Vagina (tissue), 2 donors: ENCODE data around the gene TP53I11. TPM values are rescaled to one million over a fixed set of nuclear protein-coding genes. Genes with fewer than 3 reads are reported as not detected.

Source experiments
- DNase-seq, 2 donors: peaks; one replicate each; pipeline ENCODE4 v3.0.0-alpha.2; 2017; ENCODE audit errors: extremely low spot score in 2 of 2
- H3K27ac ChIP-seq: fragments of 200-600 bp; sonication (generic); one replicate; pipeline ENCODE4 v1.5.1; 2019
- H3K27me3 ChIP-seq: fragments of 200-600 bp; sonication (generic); one replicate; pipeline ENCODE4 v1.5.1; 2019
- H3K36me3 ChIP-seq, 2 donors: fragments of 200-600 bp; sonication (generic); one replicate each; pipeline ENCODE4 v1.5.1; 2017 to 2019
- H3K4me1 ChIP-seq: fragments of 200-600 bp; sonication (generic); one replicate; pipeline ENCODE4 v1.5.1; 2019
- H3K4me3 ChIP-seq, 2 donors: fragments of 200-600 bp; sonication (generic); 1 replicate in 1 of 2; 2 replicates in 1 of 2; pipeline ENCODE4 v1.5.1; 2016 to 2019
- H3K9me3 ChIP-seq: fragments of 200-600 bp; sonication (generic); one replicate; pipeline ENCODE4 v1.5.1; 2019
- CTCF ChIP-seq, 3 experiments: fragments of 450-650 bp in 2 of 3; fragments of 200-600 bp in 1 of 3; sonication (generic) in 1 of 3; IDR thresholded peaks; one replicate each; pipeline ENCODE4 v1.5.1; 2017 to 2019; ENCODE audit warnings: antibody characterized with exemption in 3 of 3, mild to moderate bottlenecking in 2 of 3, moderate library complexity in 2 of 3
- POLR2A ChIP-seq, 2 donors: fragments of 450-650 bp; IDR thresholded peaks; one replicate each; pipeline ENCODE4 v1.6.1; 2017; ENCODE audit warnings: antibody characterized with exemption in 2 of 2, mild to moderate bottlenecking in 2 of 2, moderate library complexity in 2 of 2
- POLR2AphosphoS5 ChIP-seq, 2 donors: sonication (generic); formaldehyde crosslinking; IDR thresholded peaks; one replicate each; pipeline ENCODE4 v1.9.0; 2017; ENCODE audit warnings: antibody characterized with exemption in 2 of 2, mild to moderate bottlenecking in 2 of 2, low read depth in 1 of 2; ENCODE audit not compliant: insufficient read depth in 1 of 2
- intact Hi-C: fragments of 100-400 bp; cut with DNase I; formaldehyde crosslinking; loops from one replicate; pipeline ENCODE4 v1.15.1; 2023
- total RNA-seq: library from RNA; depleted of rRNA; stranded (reverse); fragments of >200 nt; gene quantifications from one replicate; pipeline ENCODE4 v1.2.3, GENCODE V29; 2016

Gene TP53I11
- total RNA-seq, 1 donor from 2014 or later, result 50.6 TPM

DNA sequence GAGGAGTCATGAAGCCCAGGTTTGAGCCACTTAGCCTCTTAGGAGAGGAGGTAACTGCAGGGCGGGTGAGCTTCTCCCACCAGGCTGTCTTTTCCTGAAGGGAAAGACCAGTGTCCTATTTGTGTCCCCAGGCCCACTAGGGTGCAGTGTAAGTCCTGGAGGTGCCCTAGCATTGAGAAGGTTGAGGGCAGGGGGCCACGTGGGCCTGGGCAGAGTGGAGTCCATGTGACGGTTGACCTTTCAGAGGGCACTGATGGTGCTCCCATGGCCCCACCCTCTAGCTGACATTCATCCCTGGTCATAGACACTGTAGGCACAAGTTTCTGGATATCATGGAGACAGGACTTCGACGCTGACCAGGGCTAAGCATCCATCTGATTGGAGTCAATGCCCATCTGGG, 44.1 kb upstream of the TP53I11 start:
- intact Hi-C loops, result no loop called here
- no peaks in the 10 kb centered on the region for H3K36me3 ChIP-seq
- no peak overlapping the region for H3K4me3 ChIP-seq
- no peaks in the 10 kb centered on the region for H3K4me1 ChIP-seq
- no peaks in the 10 kb centered on the region for H3K9me3 ChIP-seq
- H3K27me3 ChIP-seq, result no peaks in the 10 kb centered on the region
- peak; percentile 52 to 74 for DNase-seq
- no peak overlapping the region for H3K27ac ChIP-seq
- TF ChIP-seq POLR2AphosphoS5 (IDR thresholded peaks at IDR 0.05; ENCODE audit: insufficient read depth in 1 of 2, low read depth in 1 of 2), result no peak
- TF ChIP-seq CTCF (IDR thresholded peaks at IDR 0.05), result no peak
- no peak for TF ChIP-seq POLR2A (IDR thresholded peaks at IDR 0.05)

- Histone ChIP-seq H3K27me3 (no peaks in the 10 kb centered on the region), H3K27ac (no peak overlapping the region), H3K4me3 (no peak overlapping the region), H3K36me3 (no peaks in the 10 kb centered on the region), H3K4me1 (no peaks in the 10 kb centered on the region), H3K9me3 (no peaks in the 10 kb centered on the region)
- DNase-seq, result peak; percentile 44 to 46
- TF ChIP-seq POLR2AphosphoS5 (IDR thresholded peaks at IDR 0.05; ENCODE audit: insufficient read depth in 1 of 2, low read depth in 1 of 2), result no peak
- no peak for TF ChIP-seq POLR2A (IDR thresholded peaks at IDR 0.05)
- no peak for TF ChIP-seq CTCF (IDR thresholded peaks at IDR 0.05)
- intact Hi-C loops, result no loop called here
Observed at GRCh38 chr11:44993971-44994704, 43.5 kb upstream of the TP53I11 start.

DNA sequence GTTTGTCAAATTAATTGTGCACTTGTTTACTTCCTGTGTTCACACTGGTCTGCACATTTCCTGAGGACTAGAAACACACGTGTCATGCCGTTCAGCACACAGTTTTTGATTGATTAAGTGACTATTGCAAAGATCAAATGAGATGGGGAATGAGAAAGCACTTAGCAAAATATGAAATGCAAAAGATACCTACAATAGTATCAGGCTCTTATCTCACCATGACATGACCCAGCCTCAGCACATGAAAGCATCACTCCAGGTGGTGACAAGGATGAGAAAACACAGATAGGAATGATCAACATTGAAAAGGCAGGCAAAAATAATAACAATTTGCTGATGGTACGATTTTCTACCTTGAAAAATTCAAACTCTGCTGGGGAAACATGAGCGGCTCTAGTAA, 42.1 kb upstream of the TP53I11 start:
- H3K4me3 ChIP-seq, result no peak overlapping the region
- H3K36me3 ChIP-seq, result no peaks in the 10 kb centered on the region
- no peaks in the 10 kb centered on the region for H3K4me1 ChIP-seq
- no peak overlapping the region for H3K27ac ChIP-seq
- intact Hi-C loops, result no loop called here
- H3K27me3 ChIP-seq, result no peaks in the 10 kb centered on the region
- TF ChIP-seq POLR2AphosphoS5 (IDR thresholded peaks at IDR 0.05; ENCODE audit: insufficient read depth in 1 of 2, low read depth in 1 of 2) (no peak), CTCF (IDR thresholded peaks at IDR 0.05) (no peak), POLR2A (IDR thresholded peaks at IDR 0.05) (no peak)
- DNase-seq, result no peak
- H3K9me3 ChIP-seq, result no peaks in the 10 kb centered on the region

GRCh38 chr11:44992181-44992582, 41.5 kb upstream of the TP53I11 start:
- Histone ChIP-seq H3K27me3 (no peaks in the 10 kb centered on the region), H3K36me3 (no peaks in the 10 kb centered on the region), H3K9me3 (no peaks in the 10 kb centered on the region), H3K27ac (no peak overlapping the region), H3K4me1 (no peaks in the 10 kb centered on the region), H3K4me3 (no peak overlapping the region)
- TF ChIP-seq POLR2AphosphoS5 (IDR thresholded peaks at IDR 0.05; ENCODE audit: insufficient read depth in 1 of 2, low read depth in 1 of 2) (no peak), POLR2A (IDR thresholded peaks at IDR 0.05) (no peak), CTCF (IDR thresholded peaks at IDR 0.05) (no peak)
- DNase-seq, result peak; percentile 29 to 64
- intact Hi-C loops, result no loop called here

DNA sequence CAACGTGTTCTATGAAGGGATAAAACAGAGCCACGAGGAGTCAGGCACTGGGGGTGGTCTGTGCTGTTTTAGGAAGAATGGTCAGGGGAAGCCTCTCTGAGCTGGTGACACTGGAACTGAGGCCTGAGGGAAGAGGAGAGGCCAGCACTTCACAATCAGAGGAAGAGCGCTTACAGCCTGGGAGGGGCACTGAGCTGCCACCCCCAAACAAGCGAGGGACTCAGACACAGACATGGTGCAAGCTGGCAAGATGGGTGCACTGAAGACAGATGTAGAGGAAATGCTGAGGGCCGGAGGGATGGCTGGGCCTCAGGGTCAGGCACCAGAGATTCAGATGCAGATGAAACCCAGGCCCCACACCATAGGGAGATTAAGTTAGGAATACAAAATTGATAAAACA, 40.0 kb upstream of the TP53I11 start:
- Histone ChIP-seq H3K36me3 (no peaks in the 10 kb centered on the region), H3K4me1 (no peaks in the 10 kb centered on the region), H3K9me3 (no peaks in the 10 kb centered on the region), H3K27me3 (no peaks in the 10 kb centered on the region), H3K27ac (no peak overlapping the region), H3K4me3 (no peak overlapping the region)
- intact Hi-C loops, result no loop called here
- no peak for TF ChIP-seq CTCF (IDR thresholded peaks at IDR 0.05)
- TF ChIP-seq POLR2A (IDR thresholded peaks at IDR 0.05), result no peak
- TF ChIP-seq POLR2AphosphoS5 (IDR thresholded peaks at IDR 0.05; ENCODE audit: insufficient read depth in 1 of 2, low read depth in 1 of 2), result no peak
- peak; percentile 49 to 74 for DNase-seq
